GM21737 (cell line): ENCODE data around the gene DCAF5.

Source experiments
- ATAC-seq: cut with Tn5 transposase; IDR thresholded peaks from one replicate; pipeline ENCODE4 v1.9.1; 2021; ENCODE audit warnings: mild to moderate bottlenecking, moderate library complexity; ENCODE audit not compliant: unreplicated experiment

The DCAF5 gene

GRCh38 chr14:69149461-69150244 is 3.3 kb downstream of the DCAF5 start:
- no peak for ATAC-seq

GRCh38 chr14:69142101-69142500 is 10.8 kb downstream of the DCAF5 start:
- no peak for ATAC-seq

DNA sequence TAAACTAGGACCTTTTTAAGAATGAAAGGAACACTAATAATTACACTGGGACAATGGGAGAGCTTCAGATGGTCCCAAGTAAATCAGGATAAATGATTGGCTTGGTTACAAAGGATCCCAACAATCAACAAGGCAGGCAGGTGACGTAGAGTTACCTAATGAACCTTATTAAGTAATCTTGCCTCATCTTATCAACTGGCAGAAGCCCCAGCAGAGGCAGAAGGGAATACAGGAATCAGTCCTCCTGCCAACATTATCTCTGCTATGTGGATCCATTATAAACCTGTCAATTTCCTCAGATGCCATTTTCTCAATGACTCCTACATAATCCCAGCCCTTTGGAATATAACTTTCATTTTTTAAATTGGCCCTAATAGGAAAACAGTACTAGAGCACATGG is 11.4 kb downstream of the DCAF5 start:
- ATAC-seq: no peak

GRCh38 chr14:69139743-69140142 is 13.2 kb downstream of the DCAF5 start:
- ATAC-seq: no peak

GRCh38 chr14:69137843-69138535 is 14.9 kb downstream of the DCAF5 start:
- no peak for ATAC-seq

DNA sequence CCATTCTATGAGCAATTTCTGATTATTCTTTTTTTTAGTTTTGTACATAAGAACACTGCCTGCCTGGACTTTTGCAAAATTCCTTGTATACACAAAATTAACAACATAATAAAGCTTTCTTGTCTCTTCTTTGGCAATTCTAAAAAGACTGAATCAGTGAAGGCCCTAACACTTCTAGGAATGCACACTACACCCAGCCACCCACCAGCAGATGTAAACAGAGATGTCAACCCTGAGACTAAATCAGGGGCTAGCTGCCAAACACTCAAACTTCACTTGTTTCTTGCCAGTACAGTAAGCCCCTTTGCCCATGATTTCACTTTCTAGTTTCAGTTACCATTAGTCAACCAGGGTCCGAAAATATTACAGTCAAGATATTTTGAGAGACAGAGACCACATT is 15.5 kb downstream of the DCAF5 start:
- ATAC-seq: no peak

GRCh38 chr14:69135133-69135532 is 17.8 kb downstream of the DCAF5 start:
- ATAC-seq: no peak

DNA sequence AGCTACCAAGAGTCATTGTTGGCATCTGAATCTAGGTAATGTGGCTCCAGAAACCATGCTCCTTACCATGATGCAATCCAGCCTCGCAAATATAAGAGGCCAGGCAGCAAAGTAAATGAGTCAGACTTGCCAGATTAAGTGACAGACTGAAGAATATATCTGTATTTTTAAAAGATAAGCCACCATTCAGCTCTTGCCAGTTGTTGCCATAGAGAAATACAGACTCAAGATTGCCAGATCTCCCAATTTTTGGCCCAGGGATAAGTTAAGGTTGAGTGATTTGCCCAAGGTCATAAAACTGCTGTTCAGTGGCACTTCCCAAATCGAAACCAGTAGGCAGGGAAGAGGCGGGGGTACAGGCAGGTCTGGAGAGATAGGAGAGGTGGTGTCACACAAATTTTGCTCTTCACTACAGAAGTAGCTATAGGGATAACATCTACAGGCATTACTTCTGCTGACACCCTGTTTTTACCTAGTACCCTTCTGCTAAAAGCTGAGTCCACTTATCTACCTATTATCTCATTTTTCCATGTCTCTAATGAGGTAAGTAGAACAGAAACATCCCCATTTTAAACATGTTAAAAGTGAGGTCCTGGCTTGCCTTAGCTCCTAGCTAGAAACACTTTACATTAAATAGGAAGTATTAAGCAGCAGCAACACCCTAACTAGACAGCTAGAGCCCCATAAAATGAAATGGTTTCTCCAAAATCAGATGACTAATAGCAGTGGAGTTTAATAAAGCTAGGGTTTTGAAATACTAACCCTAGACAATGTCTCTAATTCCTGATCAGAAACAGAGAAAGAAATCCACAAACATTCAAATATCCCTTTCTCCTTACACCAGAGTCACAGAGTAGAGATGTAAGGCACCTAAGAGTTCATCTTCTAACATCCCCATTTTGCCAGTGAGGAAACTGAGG is 19.5 kb downstream of the DCAF5 start:
- ATAC-seq: no peak

DNA sequence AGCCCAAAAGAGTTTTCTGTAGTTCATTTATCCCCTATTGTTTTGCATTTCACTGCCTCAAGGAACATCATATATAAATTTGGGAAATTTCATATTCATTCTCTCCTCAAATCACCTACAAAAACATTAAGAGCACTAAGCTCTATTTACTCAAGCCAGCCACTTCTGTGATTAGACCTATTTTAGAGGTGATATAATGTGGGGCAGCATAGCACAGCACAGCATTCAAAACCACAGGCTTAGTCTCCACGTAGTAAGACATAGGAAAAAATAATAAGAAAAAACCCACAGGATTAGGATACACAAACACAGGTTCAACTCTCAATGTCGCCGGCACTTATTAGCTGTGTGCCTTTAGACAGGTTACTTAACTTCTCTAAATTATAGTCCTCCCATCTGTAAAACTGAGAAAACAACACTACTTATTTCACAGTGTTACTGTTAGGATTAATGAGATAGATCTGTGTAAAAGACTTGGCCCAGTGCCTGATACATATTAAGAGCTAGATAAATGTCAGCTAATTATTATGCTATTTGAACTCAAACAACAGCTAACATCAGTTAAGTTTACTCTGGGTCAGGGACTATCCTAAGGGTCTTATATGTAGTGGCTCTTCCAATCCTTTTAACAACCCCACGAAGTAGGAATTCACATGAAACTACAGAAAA is 20.3 kb downstream of the DCAF5 start:
- no peak for ATAC-seq

DNA sequence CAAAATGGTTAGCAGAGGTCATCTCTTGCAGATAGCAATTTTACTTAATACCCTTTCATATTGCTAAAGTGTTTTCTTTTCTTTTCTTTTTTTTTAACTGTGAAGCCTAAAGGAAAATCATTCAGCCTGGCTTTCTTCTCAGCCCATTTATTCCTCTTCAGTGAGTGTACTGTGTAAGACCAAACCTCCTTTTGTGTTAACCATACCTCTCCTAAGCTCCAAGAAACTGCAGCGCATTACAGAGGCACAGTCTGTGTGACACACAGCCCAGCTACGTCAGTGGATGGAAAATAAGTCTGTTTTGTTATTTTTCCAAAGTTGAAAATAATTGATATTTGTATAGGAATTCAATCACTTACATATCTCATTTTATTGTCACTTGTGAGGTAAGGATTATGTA is 21.7 kb downstream of the DCAF5 start:
- ATAC-seq: no peak

- ATAC-seq: no peak
Observed at GRCh38 chr14:69129264-69129880, 23.5 kb downstream of the DCAF5 start.

- ATAC-seq: no peak
Observed at GRCh38 chr14:69118305-69118704, 34.6 kb downstream of the DCAF5 start.

GRCh38 chr14:69117020-69117767 is 35.7 kb downstream of the DCAF5 start:
- ATAC-seq: no peak

DNA sequence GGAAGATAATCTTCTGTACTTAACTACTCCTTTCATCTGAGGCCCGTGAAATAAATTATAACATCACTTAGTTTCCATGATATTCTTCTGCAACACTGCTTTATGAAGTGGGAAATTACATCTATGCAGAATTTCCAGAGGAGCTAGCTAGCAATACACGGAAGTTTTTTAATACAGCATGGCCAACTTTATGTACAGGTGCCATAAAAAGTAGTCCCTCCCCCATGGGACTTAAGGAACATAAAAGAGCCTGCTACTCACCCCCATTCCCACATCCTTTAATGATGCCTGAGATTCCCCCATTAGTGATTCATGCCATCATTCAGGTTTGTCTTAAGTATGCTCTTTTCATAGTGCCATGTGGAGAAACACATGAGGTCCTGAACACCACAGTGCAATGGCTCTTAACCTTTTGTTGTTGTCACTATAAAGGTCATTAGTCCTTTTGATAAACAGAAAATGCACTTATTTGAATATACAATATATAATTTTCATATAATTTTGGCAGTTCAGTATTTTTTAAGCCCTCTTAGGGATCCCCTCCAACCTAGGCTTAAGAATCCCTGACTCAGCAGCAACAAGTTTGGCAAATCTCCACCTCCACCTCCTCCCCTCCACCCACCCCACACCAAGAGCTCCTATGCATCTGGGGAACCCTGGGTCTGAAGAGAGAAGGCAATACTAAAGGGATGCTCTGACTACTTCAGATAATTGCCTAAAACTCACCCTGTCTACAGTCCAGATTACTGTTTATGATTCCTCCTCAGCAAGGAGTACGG is 37.3 kb downstream of the DCAF5 start:
- no peak for ATAC-seq

DNA sequence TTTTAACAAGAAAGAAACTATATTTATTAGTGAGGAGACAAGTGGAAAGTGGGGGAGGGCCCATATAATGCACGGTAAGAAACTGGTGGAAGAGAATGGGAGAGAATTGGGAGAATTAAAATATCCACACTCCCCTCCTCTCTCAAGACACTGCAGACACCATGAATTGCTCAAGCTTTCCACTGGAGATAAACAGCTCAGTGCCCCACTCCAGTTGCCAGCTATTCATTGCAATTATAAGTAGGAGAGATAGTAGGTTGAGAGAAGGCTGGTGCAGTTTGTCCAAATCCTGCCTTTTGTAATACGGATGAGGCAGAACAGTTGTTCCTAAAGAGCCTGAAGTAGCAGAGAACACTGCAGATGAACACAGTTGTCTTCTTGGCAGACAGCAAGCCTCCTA is 38.2 kb downstream of the DCAF5 start:
- ATAC-seq: no peak

DNA sequence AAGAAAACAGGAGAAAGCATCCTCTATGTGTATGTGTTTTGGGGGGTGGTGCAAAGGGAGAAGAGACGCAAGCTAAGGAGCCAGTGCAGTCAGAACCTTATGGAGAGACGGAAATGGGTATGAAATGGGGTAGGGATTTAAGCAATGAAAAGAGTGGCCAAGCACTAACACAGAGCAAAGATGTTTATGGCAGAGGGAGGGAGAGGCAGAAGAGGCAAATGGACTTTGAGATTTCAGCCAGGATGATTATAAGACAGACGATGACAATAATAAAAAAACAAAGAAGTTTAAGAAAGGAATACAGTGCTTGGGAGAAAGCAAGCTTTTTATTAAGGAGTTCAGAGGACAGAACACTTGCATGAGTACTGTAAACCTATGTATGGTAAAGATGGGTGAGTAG is 44.6 kb downstream of the DCAF5 start:
- no peak for ATAC-seq

GRCh38 chr14:69107407-69108003 is 45.4 kb downstream of the DCAF5 start:
- ATAC-seq: no peak

- ATAC-seq: no peak
Observed at GRCh38 chr14:69106451-69106850, 46.5 kb downstream of the DCAF5 start.

GRCh38 chr14:69105326-69105725 is 47.6 kb downstream of the DCAF5 start:
- ATAC-seq: no peak
